ENCODE results near the gene HAPLN2. TPM values are rescaled to one million over a fixed set of nuclear protein-coding genes. Genes with fewer than 3 reads are reported as not detected.

Gene HAPLN2
- total and polyA plus RNA-seq, 2 donors (not counting 1 experiment from before 2014, with no cell fraction given): 0.13 TPM; not detected in 1

DNA sequence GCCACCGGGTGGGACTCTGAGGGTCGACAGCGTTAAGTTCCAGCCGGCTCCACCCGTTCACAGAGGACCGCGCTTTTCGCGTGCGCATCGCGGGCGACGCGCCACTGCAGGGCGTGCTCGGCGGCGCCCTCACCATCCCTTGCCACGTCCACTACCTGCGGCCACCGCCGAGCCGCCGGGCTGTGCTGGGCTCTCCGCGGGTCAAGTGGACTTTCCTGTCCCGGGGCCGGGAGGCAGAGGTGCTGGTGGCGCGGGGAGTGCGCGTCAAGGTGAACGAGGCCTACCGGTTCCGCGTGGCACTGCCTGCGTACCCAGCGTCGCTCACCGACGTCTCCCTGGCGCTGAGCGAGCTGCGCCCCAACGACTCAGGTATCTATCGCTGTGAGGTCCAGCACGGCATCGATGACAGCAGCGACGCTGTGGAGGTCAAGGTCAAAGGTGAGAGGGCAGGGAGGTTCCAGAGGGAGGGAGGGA lies 27.6 kb downstream of the HAPLN2 start:
- no peaks in the 10 kb centered on the region for H4K20me1 ChIP-seq (ENCODE audit: control insufficient read depth, insufficient read depth, low read length, poor library complexity, severe bottlenecking)
- H3K4me3 Mint-ChIP-seq: no peak overlapping the region
- intact Hi-C loops (cut with micrococcal nuclease): no loop called here
- no peak overlapping the region for H3K4me2 ChIP-seq (replicated peaks; ENCODE audit: low read depth, low read length, poor library complexity, severe bottlenecking)
- peaks cover 11% of the 10 kb centered on the region for H3K4me1 Mint-ChIP-seq
- ATAC-seq (ENCODE audit: low read depth): no peak
- 28% methylated on average over 51 of the region's 51 CpGs for WGBS (ENCODE audit: insufficient coverage)
- no peaks in the 10 kb centered on the region for H3K9me3 Mint-ChIP-seq (ENCODE audit: insufficient read depth)
- H3K9ac ChIP-seq (ENCODE audit: low read length): no peak overlapping the region
- TF ChIP-seq EZH2 (IDR thresholded peaks at IDR 0.05; ENCODE audit: borderline replicate concordance, insufficient read depth, low read depth, low read length, poor library complexity, severe bottlenecking): no peak
- TF ChIP-seq, protein P1, sequence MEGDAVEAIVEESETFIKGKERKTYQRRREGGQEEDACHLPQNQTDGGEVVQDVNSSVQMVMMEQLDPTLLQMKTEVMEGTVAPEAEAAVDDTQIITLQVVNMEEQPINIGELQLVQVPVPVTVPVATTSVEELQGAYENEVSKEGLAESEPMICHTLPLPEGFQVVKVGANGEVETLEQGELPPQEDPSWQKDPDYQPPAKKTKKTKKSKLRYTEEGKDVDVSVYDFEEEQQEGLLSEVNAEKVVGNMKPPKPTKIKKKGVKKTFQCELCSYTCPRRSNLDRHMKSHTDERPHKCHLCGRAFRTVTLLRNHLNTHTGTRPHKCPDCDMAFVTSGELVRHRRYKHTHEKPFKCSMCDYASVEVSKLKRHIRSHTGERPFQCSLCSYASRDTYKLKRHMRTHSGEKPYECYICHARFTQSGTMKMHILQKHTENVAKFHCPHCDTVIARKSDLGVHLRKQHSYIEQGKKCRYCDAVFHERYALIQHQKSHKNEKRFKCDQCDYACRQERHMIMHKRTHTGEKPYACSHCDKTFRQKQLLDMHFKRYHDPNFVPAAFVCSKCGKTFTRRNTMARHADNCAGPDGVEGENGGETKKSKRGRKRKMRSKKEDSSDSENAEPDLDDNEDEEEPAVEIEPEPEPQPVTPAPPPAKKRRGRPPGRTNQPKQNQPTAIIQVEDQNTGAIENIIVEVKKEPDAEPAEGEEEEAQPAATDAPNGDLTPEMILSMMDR (IDR thresholded peaks at IDR 0.05): no peak
- no peak for DNase-seq
- no peak overlapping the region for H3K27ac Mint-ChIP-seq
- H3K9me3 ChIP-seq (ENCODE audit: control extremely low read depth in 1 of 3, control insufficient read depth in 2 of 3, insufficient read depth in 1 of 3, low read length in 2 of 3): peaks cover 0 to 9% (median 0%) of the 10 kb centered on the region in 3 donors
- no peak overlapping the region for H3K4me3 ChIP-seq (ENCODE audit: control extremely low read depth in 1 of 5, extremely low read depth in 1 of 5, insufficient read depth in 1 of 5, low read depth in 2 of 5, low read length in 4 of 5)
- ChIA-PET CTCF (interaction anchor here (0.9 kb wide), 1 partner anchor 14 kb away, joined by 3 read pairs; no protein-coding TSS in a partner anchor), POLR2A (no interaction called here)
- H3K27me3 Mint-ChIP-seq: peaks cover 75% of the 10 kb centered on the region
- peaks cover 0 to 82% (median 48%) of the 10 kb centered on the region in 4 experiments for H3K27me3 ChIP-seq (replicated peaks in 1 of 4; ENCODE audit: control extremely low read depth in 1 of 4, control insufficient read depth in 3 of 4, insufficient read depth in 4 of 4, low read length in 3 of 4)
- H3K27ac ChIP-seq (ENCODE audit: low read length in 2 of 2): no peak overlapping the region
- H3K4me1 ChIP-seq (ENCODE audit: control insufficient read depth in 2 of 2, insufficient read depth in 2 of 2, low read length in 2 of 2): peaks cover 17 to 18% of the 10 kb centered on the region in 2 donors
- no peaks in the 10 kb centered on the region for H3K36me3 ChIP-seq (replicated peaks in 1 of 2; ENCODE audit: control extremely low read depth in 1 of 2, control insufficient read depth in 1 of 2, extremely low read depth in 1 of 2, insufficient read depth in 2 of 2, low read length in 1 of 2)
- H3K79me2 ChIP-seq (ENCODE audit: control insufficient read depth, insufficient read depth, low read length): no peaks in the 10 kb centered on the region
- no peak overlapping the region for H2AFZ ChIP-seq (ENCODE audit: insufficient read depth, low read depth, low read length, poor library complexity, severe bottlenecking)

DNA sequence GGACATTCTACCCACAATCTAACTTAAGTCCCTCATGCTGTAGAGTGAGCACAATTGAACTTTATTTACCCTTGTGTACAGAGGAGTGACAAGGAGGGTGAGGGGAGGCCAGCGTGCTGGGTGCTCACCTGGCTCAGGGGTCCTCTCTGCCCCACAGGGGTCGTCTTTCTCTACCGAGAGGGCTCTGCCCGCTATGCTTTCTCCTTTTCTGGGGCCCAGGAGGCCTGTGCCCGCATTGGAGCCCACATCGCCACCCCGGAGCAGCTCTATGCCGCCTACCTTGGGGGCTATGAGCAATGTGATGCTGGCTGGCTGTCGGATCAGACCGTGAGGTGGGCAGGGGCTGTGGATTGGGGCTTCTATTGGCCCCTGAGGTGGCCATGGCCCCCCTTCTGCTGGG lies 28.1 kb downstream of the HAPLN2 start:
- CTCF ChIA-PET: interaction anchor here (0.5 kb wide), 1 partner anchor 272 kb away, joined by 4 read pairs; no protein-coding TSS in a partner anchor
- DNase-seq (no peak), ATAC-seq (ENCODE audit: low read depth) (no peak)
- no peak overlapping the region for H3K4me3 ChIP-seq (ENCODE audit: control extremely low read depth in 1 of 5, extremely low read depth in 1 of 5, insufficient read depth in 1 of 5, low read depth in 2 of 5, low read length in 4 of 5)
- H3K4me3 Mint-ChIP-seq: no peak overlapping the region
- H2AFZ ChIP-seq (ENCODE audit: insufficient read depth, low read depth, low read length, poor library complexity, severe bottlenecking): no peak overlapping the region
- no peaks in the 10 kb centered on the region for H3K36me3 ChIP-seq (replicated peaks in 1 of 2; ENCODE audit: control extremely low read depth in 1 of 2, control insufficient read depth in 1 of 2, extremely low read depth in 1 of 2, insufficient read depth in 2 of 2, low read length in 1 of 2)
- H3K4me1 Mint-ChIP-seq: peaks cover 11% of the 10 kb centered on the region
- no peaks in the 10 kb centered on the region for H3K79me2 ChIP-seq (ENCODE audit: control insufficient read depth, insufficient read depth, low read length)
- 83% methylated on average over 10 of the region's 10 CpGs for WGBS (ENCODE audit: insufficient coverage)
- TF ChIP-seq, protein P1 (IDR thresholded peaks at IDR 0.05): no peak
- TF ChIP-seq EZH2 (IDR thresholded peaks at IDR 0.05; ENCODE audit: borderline replicate concordance, insufficient read depth, low read depth, low read length, poor library complexity, severe bottlenecking): no peak
- H3K4me1 ChIP-seq (ENCODE audit: control insufficient read depth in 2 of 2, insufficient read depth in 2 of 2, low read length in 2 of 2): peaks cover 12 to 14% of the 10 kb centered on the region in 2 donors
- H3K9ac ChIP-seq (ENCODE audit: low read length): no peak overlapping the region
- peaks cover 78% of the 10 kb centered on the region for H3K27me3 Mint-ChIP-seq
- no peaks in the 10 kb centered on the region for H3K9me3 Mint-ChIP-seq (ENCODE audit: insufficient read depth)
- H3K27ac Mint-ChIP-seq: no peak overlapping the region
- peaks cover 0 to 82% (median 46%) of the 10 kb centered on the region in 4 experiments for H3K27me3 ChIP-seq (replicated peaks in 1 of 4; ENCODE audit: control extremely low read depth in 1 of 4, control insufficient read depth in 3 of 4, insufficient read depth in 4 of 4, low read length in 3 of 4)
- no peaks in the 10 kb centered on the region for H4K20me1 ChIP-seq (ENCODE audit: control insufficient read depth, insufficient read depth, low read length, poor library complexity, severe bottlenecking)
- POLR2A ChIA-PET: no interaction called here
- no peak overlapping the region for H3K4me2 ChIP-seq (replicated peaks; ENCODE audit: low read depth, low read length, poor library complexity, severe bottlenecking)
- H3K9me3 ChIP-seq (ENCODE audit: control extremely low read depth in 1 of 3, control insufficient read depth in 2 of 3, insufficient read depth in 1 of 3, low read length in 2 of 3): peaks cover 0 to 9% (median 0%) of the 10 kb centered on the region in 3 donors
- intact Hi-C loops (cut with micrococcal nuclease): no loop called here
- H3K27ac ChIP-seq (ENCODE audit: low read length in 2 of 2): no peak overlapping the region

Data from B cell (primary cell).